T-helper 22 cell (primary cell): ENCODE data around the gene FER1L5.

ENCODE experiments used
- DNase-seq: peaks from one replicate; pipeline ENCODE4 v3.0.0-alpha.2; 2020; ENCODE audit warnings: low read depth

Gene FER1L5

DNA sequence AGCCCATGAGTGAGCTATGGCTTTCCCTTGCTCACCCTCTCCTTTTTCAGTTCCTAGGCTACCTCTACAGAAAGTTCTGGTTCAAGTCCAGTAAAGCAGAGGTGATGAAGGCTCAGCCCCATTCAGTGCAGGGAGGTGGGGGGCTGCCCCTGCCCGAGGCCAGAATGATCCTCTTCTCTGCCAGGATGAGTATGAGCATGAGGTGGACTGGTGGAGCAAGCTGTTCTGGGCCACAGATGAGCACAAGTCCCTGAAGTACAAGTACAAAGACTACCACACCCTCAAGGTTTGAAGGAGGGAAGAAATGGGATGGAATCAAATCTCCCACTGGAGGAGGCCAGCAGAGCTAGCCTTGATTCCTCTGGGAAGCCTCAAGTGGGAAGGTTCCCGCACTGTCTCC, 54.9 kb downstream of the FER1L5 start:
- DNase-seq: no peak

DNA sequence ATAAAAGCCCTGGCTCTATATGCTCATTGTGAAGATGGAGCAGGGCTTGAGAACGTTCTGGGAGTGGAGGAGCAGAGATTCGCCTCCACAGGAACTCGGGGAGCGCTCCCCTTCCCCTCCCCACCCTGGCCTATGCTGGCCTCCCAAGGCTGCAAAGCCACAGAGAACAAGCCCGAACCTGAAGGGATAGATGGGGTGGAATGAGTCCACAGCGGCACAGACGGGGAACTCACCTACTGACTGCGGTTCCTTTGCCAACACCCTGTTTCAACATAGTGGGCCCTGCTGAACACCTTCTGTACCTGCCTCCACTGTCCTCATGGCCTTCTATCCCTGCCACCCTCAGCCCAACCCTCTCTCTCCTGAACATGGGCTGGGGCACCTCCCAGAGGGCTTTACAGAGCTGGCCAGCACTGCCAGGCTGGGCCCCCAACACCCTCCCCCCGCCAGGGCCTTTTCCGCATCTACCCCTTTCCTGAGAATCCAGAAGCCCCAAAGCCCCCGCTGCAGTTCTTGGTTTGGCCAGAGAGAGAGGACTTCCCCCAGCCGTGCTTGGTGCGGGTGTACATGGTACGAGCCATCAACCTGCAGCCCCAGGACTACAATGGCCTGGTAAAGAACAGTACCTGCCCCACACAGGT, 55.8 kb downstream of the FER1L5 start:
- no peak for DNase-seq

- no peak for DNase-seq
These were observed 56.5 kb downstream of the FER1L5 start for GRCh38 chr2:96699021-96699420.

DNA sequence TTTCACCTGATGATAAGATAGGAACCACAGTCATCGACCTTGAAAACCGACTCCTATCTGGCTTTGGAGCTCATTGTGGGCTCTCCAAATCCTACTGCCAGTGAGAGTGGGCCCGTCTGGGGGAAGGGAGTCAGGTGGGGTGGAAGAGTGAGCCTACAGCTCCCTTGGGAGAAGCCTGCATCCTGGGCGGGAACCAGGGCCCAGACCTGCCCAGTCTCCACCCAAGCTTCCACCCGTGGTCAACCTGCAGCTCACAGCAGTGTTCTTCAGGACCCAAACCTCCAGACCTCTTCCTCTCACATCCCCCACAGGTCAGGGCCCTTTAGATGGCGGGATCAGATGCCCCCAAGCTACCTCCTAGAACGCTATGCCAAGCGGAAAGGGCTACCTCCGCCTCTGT, 57.1 kb downstream of the FER1L5 start:
- DNase-seq: no peak

GRCh38 chr2:96700086-96700485, 57.5 kb downstream of the FER1L5 start:
- no peak for DNase-seq

DNA sequence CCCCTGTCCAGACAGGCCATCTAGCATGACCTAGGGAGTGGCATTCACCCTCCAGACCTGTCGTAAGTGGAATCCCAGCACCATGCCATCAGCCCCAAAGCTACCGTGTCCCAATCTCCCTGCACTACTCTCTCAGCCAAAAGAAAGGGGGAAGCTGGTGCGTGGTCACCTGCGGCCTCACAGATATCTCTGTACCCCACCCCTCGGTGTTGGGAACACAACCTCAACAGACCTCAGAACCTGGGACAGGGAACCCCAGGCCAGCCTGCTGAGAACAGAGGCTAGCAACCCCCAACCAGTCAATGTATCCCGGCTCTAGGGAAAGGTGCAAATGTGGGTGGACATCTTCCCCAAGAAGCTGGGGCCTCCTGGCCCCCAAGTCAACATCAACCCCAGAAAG, 59.1 kb downstream of the FER1L5 start:
- DNase-seq: no peak

- no peak for DNase-seq
These were observed 59.7 kb downstream of the FER1L5 start for GRCh38 chr2:96702098-96702785.

DNA sequence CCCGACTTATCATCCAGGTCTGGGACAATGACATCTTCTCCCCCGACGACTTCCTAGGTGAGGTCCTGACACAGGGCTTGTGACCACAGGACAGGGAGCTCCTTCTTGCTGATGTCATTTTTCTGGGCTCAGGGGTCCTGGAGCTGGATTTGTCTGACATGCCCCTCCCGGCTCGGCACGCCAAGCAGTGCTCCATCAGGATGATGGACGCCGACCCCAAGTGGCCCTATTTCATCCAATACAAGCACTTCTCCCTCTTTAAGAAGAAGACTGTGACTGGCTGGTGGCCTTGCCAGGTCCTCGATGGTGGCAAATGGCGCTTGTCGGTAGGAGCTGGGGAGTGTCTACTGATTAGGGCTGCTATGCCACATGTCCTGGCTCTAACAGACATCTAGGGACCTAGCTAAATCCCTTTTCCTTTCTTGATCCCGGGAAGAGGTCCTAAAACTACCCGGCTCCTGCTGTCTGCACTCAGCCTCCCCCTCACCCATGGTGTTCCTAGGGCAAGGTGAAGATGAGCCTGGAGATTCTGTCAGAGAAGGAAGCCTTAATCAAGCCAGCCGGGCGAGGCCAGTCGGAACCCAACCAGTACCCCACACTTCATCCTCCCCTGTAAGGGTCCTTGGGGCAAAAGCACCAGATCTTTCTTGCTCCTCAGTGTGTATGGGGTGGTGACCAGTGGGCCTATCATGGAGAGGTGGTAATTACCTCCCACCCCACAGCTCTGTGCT, 60.6 kb downstream of the FER1L5 start:
- no peak for DNase-seq

GRCh38 chr2:96710985-96711384, 68.4 kb downstream of the FER1L5 start:
- DNase-seq: no peak

GRCh38 chr2:96715658-96716057, 73.1 kb downstream of the FER1L5 start:
- no peak for DNase-seq

DNA sequence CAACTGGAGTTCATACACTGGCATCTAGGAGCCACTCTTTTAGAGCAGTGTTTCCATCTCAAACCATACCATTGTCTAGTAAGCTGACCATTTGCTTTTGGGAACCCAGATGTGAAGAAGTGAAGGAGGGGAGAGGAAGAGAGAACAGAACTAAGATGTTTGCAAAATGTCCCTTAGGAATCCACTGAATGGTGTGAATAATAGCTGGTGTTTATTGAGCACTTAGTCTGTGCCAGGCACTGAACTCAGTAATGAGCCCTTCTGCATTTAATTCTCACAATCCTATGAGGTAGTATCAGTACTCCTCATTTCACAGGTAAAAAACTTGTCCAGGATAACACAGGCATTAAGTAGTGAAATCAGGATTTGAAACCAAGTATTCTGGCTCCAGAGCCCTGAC, 73.8 kb downstream of the FER1L5 start:
- DNase-seq: no peak

- DNase-seq: no peak
These were observed 83.6 kb downstream of the FER1L5 start for GRCh38 chr2:96726131-96726530.

DNA sequence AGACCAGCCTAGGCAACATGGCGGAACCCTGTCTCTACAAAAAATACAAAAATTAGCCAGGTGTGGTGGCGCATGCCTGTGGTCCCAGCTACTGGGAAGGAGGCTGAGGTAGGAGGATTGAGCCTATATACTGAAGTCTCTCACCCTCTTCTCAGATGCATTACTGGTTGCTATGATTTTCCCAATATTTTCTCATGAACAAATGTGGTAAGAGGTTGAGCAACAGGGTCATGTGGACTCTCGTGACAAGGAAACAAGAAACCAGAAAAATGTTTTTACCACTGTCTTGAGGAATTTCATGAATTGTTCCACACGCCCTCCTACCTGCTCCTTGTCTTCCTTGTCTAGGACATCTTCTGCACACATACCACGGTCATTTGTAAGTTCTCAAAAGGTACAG, 84.9 kb downstream of the FER1L5 start:
- DNase-seq: no peak

- DNase-seq: no peak
These were observed 87.2 kb downstream of the FER1L5 start for GRCh38 chr2:96729748-96730147.

DNA sequence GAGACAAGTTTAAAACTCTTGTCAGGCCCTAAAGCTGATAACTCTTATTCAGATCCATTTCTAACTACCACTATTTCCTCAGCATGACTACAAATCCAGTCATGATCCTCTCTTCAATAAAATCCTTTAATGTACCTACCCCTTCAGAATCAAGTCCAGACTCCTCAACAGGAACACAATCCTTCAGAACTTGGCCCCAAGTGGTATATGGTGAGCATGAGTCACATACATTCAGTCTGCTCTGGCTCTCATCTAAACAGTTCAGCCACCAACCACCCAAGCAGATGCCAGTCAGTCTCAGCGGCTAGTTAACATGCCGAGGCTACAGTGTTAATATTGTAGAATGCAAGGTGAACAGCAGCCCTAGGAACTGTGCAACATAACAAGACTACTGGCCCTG, 87.6 kb downstream of the FER1L5 start:
- no peak for DNase-seq

GRCh38 chr2:96733931-96734330, 91.4 kb downstream of the FER1L5 start:
- no peak for DNase-seq

DNA sequence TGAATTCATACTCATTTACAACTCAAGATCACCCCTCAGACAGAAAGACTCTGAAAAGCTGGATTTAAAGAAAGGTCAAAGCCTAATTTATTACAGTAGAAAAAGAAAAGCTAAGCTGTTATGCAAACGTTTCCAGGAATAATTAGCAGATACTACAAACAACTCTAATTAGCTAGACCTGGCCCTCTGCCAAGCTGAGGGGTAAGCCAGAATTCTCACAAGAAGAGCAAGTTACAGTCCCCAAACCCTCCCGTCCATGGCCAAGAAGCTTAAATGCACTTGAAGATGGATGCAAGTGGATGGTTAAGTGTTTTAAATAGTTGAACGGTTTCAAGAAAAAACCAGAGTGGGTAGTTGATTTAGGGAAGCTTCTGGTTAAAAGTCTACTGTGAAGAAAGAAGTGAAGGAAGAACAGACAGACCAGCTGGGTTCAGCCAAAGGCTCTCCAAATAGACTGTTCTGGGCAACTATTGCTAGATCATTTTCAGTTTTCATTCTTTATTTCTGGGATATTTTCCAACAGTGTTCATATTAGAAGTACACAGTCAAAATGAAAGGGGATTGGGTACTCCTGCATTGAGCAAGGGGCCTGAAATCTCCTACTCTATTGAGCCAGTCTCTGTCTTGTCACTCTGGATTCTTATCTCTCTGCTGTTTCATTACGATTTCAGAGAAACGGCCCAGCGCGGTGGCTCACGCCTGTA, 92.5 kb downstream of the FER1L5 start:
- DNase-seq: no peak

GRCh38 chr2:96737251-96737650, 94.7 kb downstream of the FER1L5 start:
- DNase-seq: no peak

DNA sequence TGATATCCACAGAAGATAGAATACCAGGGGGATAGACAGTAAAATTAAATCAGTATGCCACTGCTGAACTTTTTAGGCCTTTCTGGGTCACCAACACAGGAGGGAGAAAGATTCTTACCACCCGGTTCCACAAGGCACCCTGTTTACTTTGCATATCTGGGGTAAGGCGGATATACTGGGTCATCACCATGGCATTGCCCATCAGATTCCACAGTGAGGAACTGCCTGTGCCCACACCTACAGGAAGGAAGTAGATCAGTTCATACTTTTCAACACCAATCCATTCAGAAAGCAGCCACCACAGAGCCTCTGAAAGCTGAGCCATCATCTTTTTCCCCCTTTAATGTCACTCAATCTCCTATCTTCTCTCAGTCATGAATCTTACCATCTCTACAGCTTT, 95.3 kb downstream of the FER1L5 start:
- DNase-seq: no peak

DNA sequence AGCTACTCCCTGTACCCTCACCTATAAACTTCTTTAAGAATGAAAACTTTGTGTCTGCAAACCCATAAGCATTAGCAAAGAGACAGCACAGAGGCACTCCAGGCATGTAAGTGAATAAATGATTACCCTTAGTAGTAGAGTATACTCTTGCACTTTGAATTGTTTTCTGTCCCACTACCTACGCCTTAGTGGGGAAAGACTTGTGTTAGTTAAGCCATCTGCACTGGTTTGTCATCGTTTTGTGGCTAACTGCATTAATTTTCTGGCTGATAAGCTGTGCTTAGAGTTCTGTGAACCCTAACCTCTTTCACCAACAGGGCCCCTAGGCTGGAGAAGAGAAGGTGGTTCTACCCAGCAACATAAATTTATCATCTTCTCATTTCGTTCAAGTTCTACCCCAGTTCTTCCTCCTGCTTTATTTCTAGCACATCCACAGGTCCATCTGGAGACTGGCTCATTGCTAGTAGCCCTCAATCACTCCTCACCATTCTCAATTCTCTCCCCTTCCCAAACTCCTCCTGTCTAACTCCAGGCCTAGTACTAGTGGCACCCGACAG, 96.6 kb downstream of the FER1L5 start:
- no peak for DNase-seq

GRCh38 chr2:96739633-96740428, 97.3 kb downstream of the FER1L5 start, which contains the start of gene LMAN2L:
Gene LMAN2L (minus strand): TSS chr2:96740064. CDS start chr2:96740040, 24 bp downstream.
- DNase-seq: peak; percentile 97
